MCF 10A (cell line): ENCODE data around the gene IFT122. TPM values are rescaled to one million over a fixed set of nuclear protein-coding genes. Genes with fewer than 3 reads are reported as not detected.

Source experiments
- BruUV-seq: library from RNA; stranded (reverse); fragments of 400-500 nt; replicated peaks from 2 replicates; lab custom pipeline; 2021; lab: Mats Ljungman, UMichigan
- CTCF ChIA-PET: fragments of 300-600 bp; sonication (Branson Sonifier 250); formaldehyde crosslinking; extraction: SDS; loops from one replicate; lab custom pipeline; 2021; ENCODE audit warnings: antibody characterized with exemption, inconsistent platforms; lab: Yijun Ruan, JAX
- POLR2A ChIA-PET: fragments of 300-600, 350-650 bp; sonication (Branson Sonifier 250); formaldehyde crosslinking; extraction: SDS; loops from one replicate; lab custom pipeline; 2020; ENCODE audit warnings: antibody characterized with exemption, inconsistent platforms; lab: Yijun Ruan, JAX
- DNase-seq: peaks from one replicate; pipeline ENCODE4 v3.0.0-alpha.2; 2018; ENCODE audit not compliant: unreplicated experiment
- H3K27ac Mint-ChIP-seq: one replicate; pipeline ENCODE4 v1.8.0; 2022; ENCODE audit warnings: mild to moderate bottlenecking, low read depth, mixed read lengths; ENCODE audit not compliant: unreplicated experiment
- H3K27me3 Mint-ChIP-seq: one replicate; pipeline ENCODE4 v1.8.0; 2022; ENCODE audit warnings: mixed read lengths; ENCODE audit not compliant: insufficient read depth, unreplicated experiment
- H3K36me3 Mint-ChIP-seq: one replicate; pipeline ENCODE4 v1.8.0; 2022; ENCODE audit warnings: mild to moderate bottlenecking, moderate library complexity, mixed read lengths; ENCODE audit not compliant: insufficient read depth, unreplicated experiment
- H3K4me1 Mint-ChIP-seq: one replicate; pipeline ENCODE4 v1.8.0; 2022; ENCODE audit warnings: mixed read lengths; ENCODE audit not compliant: insufficient read depth, unreplicated experiment
- H3K4me3 Mint-ChIP-seq: one replicate; pipeline ENCODE4 v1.8.0; 2022; ENCODE audit warnings: mild to moderate bottlenecking, moderate library complexity, mixed read lengths; ENCODE audit not compliant: unreplicated experiment
- H3K9me3 Mint-ChIP-seq: one replicate; pipeline ENCODE4 v1.8.0; 2022; ENCODE audit warnings: mixed read lengths; ENCODE audit not compliant: unreplicated experiment
- intact Hi-C: fragments of 100-400 bp; cut with micrococcal nuclease; formaldehyde crosslinking; loops from 2 replicates; pipeline ENCODE4 v1.14.1; 2022
- total RNA-seq: library from RNA; stranded (reverse); gene quantifications from 2 replicates; pipeline ENCODE4 v1.2.3, GENCODE V29; 2022
- TF ChIP-seq, protein P1 (sequence below): fragments of 200-600 bp; IDR thresholded peaks from one replicate; pipeline ENCODE4 v1.8.0; 2022; ENCODE audit warnings: antibody characterized with exemption, mild to moderate bottlenecking; ENCODE audit not compliant: unreplicated experiment

IFT122 gene
- total RNA-seq, 1 experiment from 2014 or later = 21.0 TPM

DNA sequence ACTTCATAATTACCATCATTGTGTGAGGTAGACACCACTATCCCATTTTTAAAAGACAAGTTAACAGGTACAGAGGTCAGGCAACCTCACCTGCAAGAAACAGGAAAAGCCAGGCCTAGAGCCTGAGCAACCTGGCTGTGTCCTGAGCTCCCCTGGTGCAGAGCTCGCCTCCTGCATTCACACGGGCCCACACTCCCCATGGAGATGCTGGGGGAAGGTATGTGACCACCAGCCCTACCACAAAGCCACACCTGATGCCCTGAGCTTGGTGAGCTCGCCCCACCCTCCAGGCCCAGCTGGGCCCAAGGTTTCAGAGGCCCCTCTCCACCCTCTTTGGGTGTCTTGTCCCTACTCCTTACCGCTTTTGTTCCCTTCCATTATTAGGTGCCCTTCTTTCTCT is 10.4 kb upstream of the IFT122 start:
- TF ChIP-seq, protein P1, sequence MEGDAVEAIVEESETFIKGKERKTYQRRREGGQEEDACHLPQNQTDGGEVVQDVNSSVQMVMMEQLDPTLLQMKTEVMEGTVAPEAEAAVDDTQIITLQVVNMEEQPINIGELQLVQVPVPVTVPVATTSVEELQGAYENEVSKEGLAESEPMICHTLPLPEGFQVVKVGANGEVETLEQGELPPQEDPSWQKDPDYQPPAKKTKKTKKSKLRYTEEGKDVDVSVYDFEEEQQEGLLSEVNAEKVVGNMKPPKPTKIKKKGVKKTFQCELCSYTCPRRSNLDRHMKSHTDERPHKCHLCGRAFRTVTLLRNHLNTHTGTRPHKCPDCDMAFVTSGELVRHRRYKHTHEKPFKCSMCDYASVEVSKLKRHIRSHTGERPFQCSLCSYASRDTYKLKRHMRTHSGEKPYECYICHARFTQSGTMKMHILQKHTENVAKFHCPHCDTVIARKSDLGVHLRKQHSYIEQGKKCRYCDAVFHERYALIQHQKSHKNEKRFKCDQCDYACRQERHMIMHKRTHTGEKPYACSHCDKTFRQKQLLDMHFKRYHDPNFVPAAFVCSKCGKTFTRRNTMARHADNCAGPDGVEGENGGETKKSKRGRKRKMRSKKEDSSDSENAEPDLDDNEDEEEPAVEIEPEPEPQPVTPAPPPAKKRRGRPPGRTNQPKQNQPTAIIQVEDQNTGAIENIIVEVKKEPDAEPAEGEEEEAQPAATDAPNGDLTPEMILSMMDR = no peak
- ChIA-PET CTCF (interaction anchor here (0.6 to 2.2 kb wide), 4 partner anchors 10 to 394 kb away, joined by 4 to 8 read pairs (median 4); partner anchors contain the start of genes IFT122 and MBD4), POLR2A (interaction anchor here (4.9 kb wide), 1 partner anchor 10 kb away, joined by 55 read pairs; the partner anchor contains the start of genes IFT122 and MBD4)
- H3K36me3 Mint-ChIP-seq = peaks cover 43% of the 10 kb centered on the region
- intact Hi-C loops = no loop called here
- no peaks in the 10 kb centered on the region for H3K27me3 Mint-ChIP-seq
- H3K27ac Mint-ChIP-seq = no peak overlapping the region
- peaks cover 9% of the 10 kb centered on the region for H3K4me1 Mint-ChIP-seq
- BruUV-seq = no TSS peak
- H3K9me3 Mint-ChIP-seq = no peaks in the 10 kb centered on the region
- DNase-seq = no peak
- H3K4me3 Mint-ChIP-seq = no peak overlapping the region

DNA sequence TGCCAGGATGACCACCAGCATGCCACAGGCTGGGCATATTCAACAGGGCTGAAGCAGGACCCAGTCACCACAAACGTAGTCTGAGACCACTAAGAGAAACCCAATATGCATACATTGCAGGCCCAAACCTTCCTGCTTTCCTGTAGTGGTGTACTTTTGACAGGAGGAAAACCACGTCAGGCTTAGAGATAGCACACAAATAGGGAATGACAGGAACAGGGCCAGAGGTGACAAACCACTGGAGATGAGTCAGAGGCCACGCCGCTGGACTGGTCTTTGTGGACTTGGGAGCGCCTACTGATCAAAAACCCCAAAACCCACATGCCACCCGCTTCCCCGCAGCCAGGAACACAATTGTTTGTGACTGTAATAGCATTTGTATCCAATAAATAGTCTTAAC is 8.0 kb upstream of the IFT122 start:
- CTCF ChIA-PET = interaction anchor here (0.6 to 1.1 kb wide), 2 partner anchors 19 to 225 kb away, joined by 3 to 4 read pairs; no protein-coding TSS in a partner anchor
- TF ChIP-seq, protein P1 = no peak
- Mint-ChIP-seq H3K27ac (no peak overlapping the region), H3K36me3 (peaks cover 67% of the 10 kb centered on the region), H3K27me3 (no peaks in the 10 kb centered on the region), H3K4me1 (peaks cover 26% of the 10 kb centered on the region), H3K4me3 (no peak overlapping the region), H3K9me3 (no peaks in the 10 kb centered on the region)
- POLR2A ChIA-PET = no interaction called here
- intact Hi-C loops = no loop called here
- no TSS peak for BruUV-seq
- DNase-seq = no peak

DNA sequence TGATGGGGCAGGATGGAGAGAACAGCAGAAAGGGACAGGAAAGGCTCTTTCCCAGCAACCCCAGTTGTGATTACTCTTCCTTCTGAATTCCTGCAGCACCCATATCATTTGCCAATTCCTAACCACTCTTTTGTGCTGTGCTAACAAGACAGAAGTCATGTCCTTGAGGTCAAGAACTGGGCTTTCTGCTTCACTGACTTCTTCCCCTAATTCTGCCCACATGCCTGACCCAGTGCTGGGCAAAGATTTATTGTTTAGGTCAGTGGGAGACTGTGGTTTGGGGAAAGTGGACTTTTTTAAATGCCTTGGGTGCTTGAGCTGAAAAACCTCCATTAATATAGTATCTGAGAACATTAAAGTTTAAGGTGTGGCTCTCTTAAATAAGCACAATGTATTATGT is 7.4 kb upstream of the IFT122 start:
- H3K9me3 Mint-ChIP-seq = no peaks in the 10 kb centered on the region
- peaks cover 73% of the 10 kb centered on the region for H3K36me3 Mint-ChIP-seq
- BruUV-seq = no TSS peak
- POLR2A ChIA-PET = interaction anchor here (0.7 kb wide), 1 partner anchor 118 kb away, joined by 3 read pairs; no protein-coding TSS in a partner anchor
- CTCF ChIA-PET = interaction anchor here (0.6 to 1.1 kb wide), 2 partner anchors 20 to 225 kb away, joined by 3 to 4 read pairs; no protein-coding TSS in a partner anchor
- H3K4me1 Mint-ChIP-seq = peaks cover 29% of the 10 kb centered on the region
- intact Hi-C loops = no loop called here
- TF ChIP-seq, protein P1 = no peak
- H3K27me3 Mint-ChIP-seq = no peaks in the 10 kb centered on the region
- H3K4me3 Mint-ChIP-seq = no peak overlapping the region
- DNase-seq = no peak
- no peak overlapping the region for H3K27ac Mint-ChIP-seq

DNA sequence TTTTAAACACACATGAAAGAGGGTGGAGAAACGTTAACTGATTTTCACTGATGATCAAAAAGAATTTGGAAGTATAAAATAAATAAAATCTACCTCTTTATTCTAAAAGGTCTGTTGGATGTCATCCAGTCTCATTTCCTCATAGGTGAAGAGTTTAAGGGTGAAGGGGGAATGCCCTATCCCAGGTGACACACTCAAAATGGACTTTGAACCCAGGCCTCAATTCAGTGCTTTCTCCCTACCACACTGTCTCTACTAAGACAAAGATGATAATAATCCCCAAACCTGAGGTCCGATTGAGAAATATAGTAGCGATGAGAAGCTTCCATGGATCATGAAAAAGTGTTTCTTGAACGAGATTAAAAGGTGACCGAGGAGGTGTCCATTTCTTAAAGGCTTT is 6.5 kb upstream of the IFT122 start:
- Mint-ChIP-seq H3K36me3 (peaks cover 81% of the 10 kb centered on the region), H3K4me3 (no peak overlapping the region)
- CTCF ChIA-PET = interaction anchor here (0.6 kb wide), 1 partner anchor 105 kb away, joined by 3 read pairs; no protein-coding TSS in a partner anchor

More for the DNA sequence above, 6.5 kb upstream of the IFT122 start:
- POLR2A ChIA-PET = interaction anchor here (0.7 kb wide), 1 partner anchor 119 kb away, joined by 3 read pairs; no protein-coding TSS in a partner anchor
- Mint-ChIP-seq H3K9me3 (no peaks in the 10 kb centered on the region), H3K27me3 (no peaks in the 10 kb centered on the region), H3K4me1 (peaks cover 35% of the 10 kb centered on the region), H3K27ac (no peak overlapping the region)
- BruUV-seq = no TSS peak
- no peak for DNase-seq
- intact Hi-C loops = no loop called here
- TF ChIP-seq, protein P1 = no peak
